MM.1S (cell line): ENCODE measurements around the gene NPC1.

Source experiments
- DNase-seq: peaks from one replicate; pipeline ENCODE4 v3.0.0-alpha.2; 2015
- H2AFZ ChIP-seq: fragments of 300-600 bp; sonication (generic); 2 replicates; pipeline ENCODE4 v1.6.0; 2016; ENCODE audit warnings: antibody characterized with exemption, low read length
- H3F3A ChIP-seq: fragments of 300-600 bp; sonication (generic); 2 replicates; pipeline ENCODE4 v1.6.1; 2016; ENCODE audit warnings: mild to moderate bottlenecking, antibody characterized with exemption, low read length, moderate library complexity, mixed read lengths; ENCODE audit not compliant: insufficient read depth
- H3K27ac ChIP-seq: fragments of 300-600 bp; sonication (generic); 2 replicates; pipeline ENCODE4 v1.5.1; 2016; ENCODE audit warnings: mild to moderate bottlenecking, low read length
- H3K27me3 ChIP-seq: fragments of 300-600 bp; sonication (generic); replicated peaks from 2 replicates; pipeline ENCODE4 v1.6.0; 2016; ENCODE audit warnings: low read length; ENCODE audit not compliant: insufficient read depth
- H3K36me3 ChIP-seq: fragments of 300-600 bp; sonication (generic); replicated peaks from 2 replicates; pipeline ENCODE4 v1.6.1; 2016; ENCODE audit warnings: mild to moderate bottlenecking, low read length, mixed read lengths; ENCODE audit not compliant: insufficient read depth
- H3K4me1 ChIP-seq: fragments of 300-600 bp; sonication (generic); 2 replicates; pipeline ENCODE4 v1.6.1; 2016; ENCODE audit warnings: low read length, mixed read lengths
- H3K4me2 ChIP-seq: fragments of 300-600 bp; sonication (generic); 2 replicates; pipeline ENCODE4 v1.6.0; 2016; ENCODE audit warnings: low read depth, low read length
- H3K4me3 ChIP-seq: fragments of 300-600 bp; sonication (generic); 2 replicates; pipeline ENCODE4 v1.5.1; 2016; ENCODE audit warnings: low read length, mixed read lengths
- H3K79me2 ChIP-seq: fragments of 300-600 bp; sonication (generic); 2 replicates; pipeline ENCODE4 v1.6.1; 2016; ENCODE audit warnings: mixed run types, low read length, mixed read lengths
- H3K9ac ChIP-seq: fragments of 300-600 bp; sonication (generic); 2 replicates; pipeline ENCODE4 v1.6.1; 2016; ENCODE audit warnings: low read length, mixed read lengths
- H3K9me2 ChIP-seq: fragments of 300-600 bp; sonication (generic); replicated peaks from 2 replicates; pipeline ENCODE4 v1.6.1; 2016; ENCODE audit warnings: mild to moderate bottlenecking, low read length, mixed read lengths; ENCODE audit not compliant: insufficient read depth
- H3K9me3 ChIP-seq: fragments of 300-600 bp; sonication (generic); replicated peaks from 2 replicates; pipeline ENCODE4 v1.6.1; 2016; ENCODE audit warnings: mild to moderate bottlenecking, low read length, mixed read lengths; ENCODE audit not compliant: insufficient read depth
- H4K20me1 ChIP-seq: fragments of 300-600 bp; sonication (generic); 2 replicates; pipeline ENCODE4 v1.6.1; 2016; ENCODE audit warnings: mild to moderate bottlenecking, low read length, moderate library complexity, mixed read lengths; ENCODE audit not compliant: insufficient read depth
- EZH2 ChIP-seq: fragments of 300-600 bp; sonication (generic); optimal IDR thresholded peaks from 2 replicates; pipeline ENCODE3; 2017; ENCODE audit warnings: low read depth, mild to moderate bottlenecking, antibody characterized with exemption, low read length, mixed read lengths
- EZH2phosphoT487 ChIP-seq: fragments of 300-600 bp; sonication (generic); IDR thresholded peaks from 2 replicates; pipeline ENCODE4 v1.6.1; 2018; ENCODE audit warnings: antibody characterized with exemption, low read length
- TF ChIP-seq, protein P1 (sequence below): fragments of 300-600 bp; sonication (generic); IDR thresholded peaks from 2 replicates; pipeline ENCODE4 v1.5.1; 2016; ENCODE audit warnings: antibody characterized with exemption, low read length, mixed read lengths

Gene NPC1

DNA sequence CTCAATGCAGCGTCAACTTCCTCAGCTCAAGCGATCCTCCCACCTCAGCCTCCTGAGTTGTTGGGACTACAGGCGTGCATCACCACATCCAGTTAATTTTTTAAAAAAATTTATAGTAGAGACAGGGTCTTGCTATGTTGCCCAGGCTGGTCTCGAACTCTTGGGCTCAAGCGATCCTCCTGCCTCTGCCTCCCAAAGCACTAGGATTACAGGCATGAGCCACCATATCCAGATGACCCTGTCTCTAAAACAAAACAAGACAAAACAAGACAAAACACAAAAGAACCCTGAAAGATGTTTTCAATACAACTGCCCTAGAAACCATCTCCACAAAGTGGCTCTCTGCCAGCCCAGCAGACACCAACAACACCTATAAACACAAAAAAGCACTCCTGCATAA lies 45.0 kb upstream of the NPC1 start:
- peaks cover 4% of the 10 kb centered on the region; the same call in 1 of the 2 replicates for H3K4me1 ChIP-seq

DNA sequence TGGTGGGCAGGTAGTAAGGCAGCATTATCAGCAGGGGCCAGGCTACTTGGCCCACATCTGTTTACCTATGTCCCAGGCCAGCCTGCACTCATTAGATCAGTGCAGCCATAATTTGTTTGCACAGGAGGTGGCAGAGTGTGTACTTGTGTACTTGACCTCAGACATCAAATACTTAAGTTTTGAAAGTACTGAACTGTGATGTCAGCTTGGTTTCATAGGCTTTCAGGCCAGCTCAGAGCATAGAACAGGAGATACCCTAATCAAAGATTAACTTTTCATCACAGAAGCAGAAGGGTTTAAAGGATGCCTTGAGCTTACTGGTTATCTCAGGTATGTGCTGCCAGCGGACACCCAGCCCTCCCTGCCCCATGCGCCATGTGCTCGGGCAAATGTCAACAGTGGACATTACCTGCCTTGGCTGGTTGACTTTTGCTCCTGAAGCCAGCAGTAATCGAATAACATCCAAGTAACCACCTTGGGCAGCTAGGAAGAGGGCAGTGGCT lies 43.2 kb upstream of the NPC1 start:
- no peak overlapping the region for H3K4me2 ChIP-seq

More for the DNA sequence above, 45.0 kb upstream of the NPC1 start:
- Histone ChIP-seq H3K36me3 (no peaks in the 10 kb centered on the region), H3K9ac (no peak overlapping the region), H3K27ac (no peak overlapping the region), H2AFZ (no peak overlapping the region), H3K4me3 (no peak overlapping the region), H3K9me2 (no peaks in the 10 kb centered on the region), H3K9me3 (no peaks in the 10 kb centered on the region), H4K20me1 (no peaks in the 10 kb centered on the region), H3K4me2 (no peak overlapping the region), H3K79me2 (no peaks in the 10 kb centered on the region), H3F3A (no peaks in the 10 kb centered on the region), H3K27me3 (no peaks in the 10 kb centered on the region)
- DNase-seq = no peak
- TF ChIP-seq EZH2 (no peak), EZH2phosphoT487 (no peak)
- TF ChIP-seq, protein P1, sequence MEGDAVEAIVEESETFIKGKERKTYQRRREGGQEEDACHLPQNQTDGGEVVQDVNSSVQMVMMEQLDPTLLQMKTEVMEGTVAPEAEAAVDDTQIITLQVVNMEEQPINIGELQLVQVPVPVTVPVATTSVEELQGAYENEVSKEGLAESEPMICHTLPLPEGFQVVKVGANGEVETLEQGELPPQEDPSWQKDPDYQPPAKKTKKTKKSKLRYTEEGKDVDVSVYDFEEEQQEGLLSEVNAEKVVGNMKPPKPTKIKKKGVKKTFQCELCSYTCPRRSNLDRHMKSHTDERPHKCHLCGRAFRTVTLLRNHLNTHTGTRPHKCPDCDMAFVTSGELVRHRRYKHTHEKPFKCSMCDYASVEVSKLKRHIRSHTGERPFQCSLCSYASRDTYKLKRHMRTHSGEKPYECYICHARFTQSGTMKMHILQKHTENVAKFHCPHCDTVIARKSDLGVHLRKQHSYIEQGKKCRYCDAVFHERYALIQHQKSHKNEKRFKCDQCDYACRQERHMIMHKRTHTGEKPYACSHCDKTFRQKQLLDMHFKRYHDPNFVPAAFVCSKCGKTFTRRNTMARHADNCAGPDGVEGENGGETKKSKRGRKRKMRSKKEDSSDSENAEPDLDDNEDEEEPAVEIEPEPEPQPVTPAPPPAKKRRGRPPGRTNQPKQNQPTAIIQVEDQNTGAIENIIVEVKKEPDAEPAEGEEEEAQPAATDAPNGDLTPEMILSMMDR = no peak

DNA sequence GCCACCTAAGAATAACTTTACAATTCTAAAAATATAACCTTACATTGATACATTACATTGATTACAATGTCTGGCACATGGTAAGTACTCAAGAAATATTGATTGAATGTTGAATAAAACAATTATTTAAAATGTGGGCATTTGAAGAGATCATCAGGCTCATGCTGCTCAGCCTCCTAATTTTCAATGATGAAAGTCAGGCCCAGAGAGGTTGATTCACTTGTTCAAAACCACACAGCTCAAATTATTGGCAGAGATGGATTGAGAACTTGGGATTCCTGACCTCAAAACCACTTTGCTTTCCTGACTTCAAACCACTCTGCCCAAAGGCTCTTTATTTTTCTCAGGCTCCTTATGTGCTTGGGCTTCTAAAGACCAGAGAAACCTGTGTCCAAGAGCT lies 41.7 kb upstream of the NPC1 start:
- H3K4me1 ChIP-seq = peaks cover 4% of the 10 kb centered on the region; the same call in 1 of the 2 replicates
- no peaks in the 10 kb centered on the region for H4K20me1 ChIP-seq
- H3K27me3 ChIP-seq = no peaks in the 10 kb centered on the region
- H3K9ac ChIP-seq = no peak overlapping the region
- no peaks in the 10 kb centered on the region for H3K9me3 ChIP-seq
- no peaks in the 10 kb centered on the region for H3K9me2 ChIP-seq
- H3F3A ChIP-seq = no peaks in the 10 kb centered on the region
- no peak overlapping the region for H2AFZ ChIP-seq
- H3K4me2 ChIP-seq = no peak overlapping the region
- H3K27ac ChIP-seq = no peak overlapping the region
- H3K79me2 ChIP-seq = no peaks in the 10 kb centered on the region
- no peak overlapping the region for H3K4me3 ChIP-seq
- TF ChIP-seq EZH2phosphoT487 (no peak), EZH2 (no peak)
- TF ChIP-seq, protein P1 = no peak
- DNase-seq = no peak
- no peaks in the 10 kb centered on the region for H3K36me3 ChIP-seq

More for the DNA sequence above, 43.2 kb upstream of the NPC1 start:
- DNase-seq = peak; percentile 49
- Histone ChIP-seq H3K36me3 (no peaks in the 10 kb centered on the region), H3F3A (no peaks in the 10 kb centered on the region), H3K9me3 (no peaks in the 10 kb centered on the region), H3K4me3 (no peak overlapping the region), H3K9me2 (no peaks in the 10 kb centered on the region), H3K79me2 (no peaks in the 10 kb centered on the region), H4K20me1 (no peaks in the 10 kb centered on the region), H3K27ac (no peak overlapping the region), H3K9ac (no peak overlapping the region), H2AFZ (no peak overlapping the region), H3K4me1 (peaks cover 4% of the 10 kb centered on the region; the same call in 1 of the 2 replicates), H3K27me3 (no peaks in the 10 kb centered on the region)
- TF ChIP-seq EZH2 (no peak), EZH2phosphoT487 (no peak)
- TF ChIP-seq, protein P1 = peak; percentile 25
